Right lobe of liver (tissue), 6 donors: ENCODE data around the gene FBXL14. TPM values are rescaled to one million over a fixed set of nuclear protein-coding genes. Genes with fewer than 3 reads are reported as not detected.

Source experiments
- ATAC-seq, 4 donors: fragments of 200-7000 bp; cut with Tn5 transposase; one replicate each; pipeline ENCODE4 v1.9.1; 2020; ENCODE audit warnings: mild to moderate bottlenecking in 4 of 4, moderate library complexity in 4 of 4
- DNase-seq, 3 donors: peaks; one replicate each; pipeline ENCODE4 v3.0.0-alpha.2; 2020
- H3K27ac ChIP-seq, 3 donors: fragments of 200-600 bp; one replicate each; pipeline ENCODE4 v1.8.0; 2022
- H3K27me3 ChIP-seq, 2 donors: fragments of 200-600 bp; one replicate each; pipeline ENCODE4 v1.8.0; 2022
- H3K36me3 ChIP-seq, 4 donors: fragments of 200-600 bp; sonication (generic) in 1 of 4; one replicate each; pipeline versions ENCODE4 v1.5.1 to v1.8.0; 2017 to 2022; ENCODE audit warnings: control low read depth in 1 of 4
- H3K4me1 ChIP-seq, 4 donors: fragments of 200-600 bp; sonication (generic) in 1 of 4; one replicate each; pipeline versions ENCODE4 v1.5.1 to v1.8.0; 2017 to 2022; ENCODE audit warnings: control low read depth in 1 of 4
- H3K4me3 ChIP-seq, 3 donors: fragments of 200-600 bp; one replicate each; pipeline ENCODE4 v1.8.0; 2022
- H3K9me3 ChIP-seq, 4 donors: fragments of 200-600 bp; sonication (generic) in 1 of 4; one replicate each; pipeline versions ENCODE4 v1.5.1 to v1.8.0; 2017 to 2022; ENCODE audit warnings: control low read depth in 1 of 4
- CTCF ChIP-seq, 4 donors: fragments of 200-600 bp in 3 of 4; fragments of 450-650 bp in 1 of 4; IDR thresholded peaks; one replicate each; pipeline versions ENCODE4 v1.5.1 to v1.8.0; 2016 to 2022; ENCODE audit warnings: antibody characterized with exemption in 4 of 4, mild to moderate bottlenecking in 2 of 4
- POLR2A ChIP-seq: fragments of 450-650 bp; IDR thresholded peaks from one replicate; pipeline ENCODE4 v1.6.1; 2017; ENCODE audit warnings: antibody characterized with exemption, mild to moderate bottlenecking
- WGBS: methylation state at CpG from one replicate; pipeline ENCODE4 v1.1.6; 2018; ENCODE audit warnings: low coverage, low lambda C conversion rate; ENCODE audit not compliant: insufficient coverage; ENCODE audit errors: missing lambda C conversion rate; 5-methylcytosine and 5-hydroxymethylcytosine counted together
- intact Hi-C, 2 donors: fragments of 100-400 bp; cut with DNase I; formaldehyde crosslinking; loops; one replicate each; pipeline versions ENCODE4 v1.11.2 to v1.14.1; 2022
- total RNA-seq, 6 experiments: library from RNA; depleted of rRNA in 2 of 6; stranded (reverse); fragments of >200 nt in 2 of 6; fragmentation: NEBNext Ultra II Directional in 3 of 6; extraction: Animal tissue kit (Norgen Biotek cat#: 25700) in 3 of 6; gene quantifications; one replicate each; pipeline versions ENCODE4 v1.1.0 to v1.2.4, GENCODE V29; 2016 to 2023
- donor health status: DM: no; HTN: yes; CAD: no.
- donor health status: DM: no; HTN: no; CAD: no.
- donor health status: DM: no; HTN: no; CAD: no.
- donor health status: DM: no; HTN: yes; CAD: no.
- donor health status: DM: no; HTN: yes; CAD: no.

Gene FBXL14
- total RNA-seq, 6 experiments from 2014 or later, result 4.7 to 6.8 (median 5.4) TPM

DNA sequence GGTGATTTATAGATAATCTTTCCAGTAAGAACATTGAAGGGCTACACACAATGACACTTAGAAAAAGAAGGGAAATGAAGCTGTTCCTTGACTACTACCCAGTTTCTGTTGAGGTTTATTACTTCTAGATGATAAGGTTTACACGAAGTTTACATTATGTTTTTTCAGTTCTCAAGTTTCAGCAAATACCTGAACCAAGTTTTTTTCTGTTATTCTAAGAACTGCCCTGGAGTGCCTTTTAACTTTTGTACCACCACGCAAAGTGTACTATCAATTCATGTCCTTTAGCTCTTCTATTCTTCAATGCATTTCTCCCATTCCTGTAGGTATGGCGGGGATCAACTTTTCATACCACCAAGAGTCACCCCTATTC lies 5.8 kb downstream of the FBXL14 start:
- Histone ChIP-seq H3K9me3 (no peaks in the 10 kb centered on the region), H3K27me3 (no peaks in the 10 kb centered on the region), H3K36me3 (peaks cover 0 to 6% (median 0%) of the 10 kb centered on the region in 4 donors), H3K4me1 (peaks cover 0 to 35% (median 10%) of the 10 kb centered on the region in 4 donors), H3K27ac (no peak overlapping the region), H3K4me3 (no peak overlapping the region)
- TF ChIP-seq POLR2A (no peak), CTCF (IDR thresholded peaks at IDR 0.05) (no peak)
- no peak for ATAC-seq
- 66% methylated on average over 3 of the region's 3 CpGs for WGBS
- intact Hi-C loops, result loop anchor here in 1 of 2 donors (10.0 kb wide), 1 partner anchor 474 kb away; no protein-coding TSS in a partner anchor
- no peak for DNase-seq

DNA sequence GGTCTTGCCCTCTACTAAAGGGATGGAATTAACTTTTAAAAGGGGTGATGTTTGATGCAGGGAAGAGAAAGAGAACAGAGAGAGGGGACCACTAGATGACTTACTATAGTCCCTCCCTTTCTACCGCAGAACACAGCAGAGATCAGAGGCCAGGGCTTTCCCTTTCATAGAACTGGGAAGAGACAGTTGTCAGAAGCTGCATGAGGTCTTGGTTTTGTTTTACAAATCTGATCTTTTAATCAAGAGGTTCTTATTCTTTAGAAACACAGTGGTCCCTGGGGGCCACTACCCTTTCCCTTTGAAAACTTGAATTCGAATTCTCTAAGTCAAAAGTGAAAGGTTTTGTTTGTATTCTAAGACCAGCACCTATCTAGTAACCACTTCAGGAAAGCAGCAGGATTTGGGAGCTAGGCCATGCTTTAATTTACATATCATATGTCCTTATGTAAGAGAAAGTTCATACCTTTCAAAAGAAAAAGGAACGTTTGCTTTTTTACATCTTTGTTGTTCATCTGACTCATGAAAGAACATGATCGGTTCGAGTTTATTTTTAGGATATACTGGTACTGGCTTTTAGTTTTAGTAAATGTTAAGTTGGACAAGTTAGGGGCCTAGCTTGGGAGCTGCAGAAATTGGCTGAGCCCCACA lies 6.3 kb downstream of the FBXL14 start:
- Histone ChIP-seq H3K36me3 (peaks cover 0 to 6% (median 0%) of the 10 kb centered on the region in 4 donors), H3K9me3 (no peaks in the 10 kb centered on the region), H3K4me3 (no peak overlapping the region), H3K27me3 (no peaks in the 10 kb centered on the region), H3K27ac (no peak overlapping the region), H3K4me1 (peaks cover 0 to 30% (median 10%) of the 10 kb centered on the region in 4 donors)
- DNase-seq, result no peak
- ATAC-seq, result no peak
- intact Hi-C loops, result loop anchor here in 1 of 2 donors (10.0 kb wide), 1 partner anchor 473 kb away; no protein-coding TSS in a partner anchor
- TF ChIP-seq CTCF (IDR thresholded peaks at IDR 0.05) (no peak), POLR2A (no peak)
- WGBS, result 50% methylated on average over 5 of the region's 5 CpGs

GRCh38 chr12:1584326-1584725 lies 10.1 kb downstream of the FBXL14 start:
- Histone ChIP-seq H3K36me3 (peaks cover 0 to 6% (median 0%) of the 10 kb centered on the region in 4 donors), H3K27ac (no peak overlapping the region), H3K27me3 (no peaks in the 10 kb centered on the region), H3K4me1 (peaks cover 0 to 6% (median 0%) of the 10 kb centered on the region in 4 donors), H3K4me3 (no peak overlapping the region), H3K9me3 (no peaks in the 10 kb centered on the region)
- intact Hi-C loops, result loop anchor here in 1 of 2 donors (10.0 kb wide), 1 partner anchor 470 kb away; no protein-coding TSS in a partner anchor
- ATAC-seq (no peak), DNase-seq (no peak)
- 92% methylated on average over 2 of the region's 4 CpGs for WGBS
- TF ChIP-seq POLR2A, result no peak
- TF ChIP-seq CTCF (IDR thresholded peaks at IDR 0.05), result no peak

DNA sequence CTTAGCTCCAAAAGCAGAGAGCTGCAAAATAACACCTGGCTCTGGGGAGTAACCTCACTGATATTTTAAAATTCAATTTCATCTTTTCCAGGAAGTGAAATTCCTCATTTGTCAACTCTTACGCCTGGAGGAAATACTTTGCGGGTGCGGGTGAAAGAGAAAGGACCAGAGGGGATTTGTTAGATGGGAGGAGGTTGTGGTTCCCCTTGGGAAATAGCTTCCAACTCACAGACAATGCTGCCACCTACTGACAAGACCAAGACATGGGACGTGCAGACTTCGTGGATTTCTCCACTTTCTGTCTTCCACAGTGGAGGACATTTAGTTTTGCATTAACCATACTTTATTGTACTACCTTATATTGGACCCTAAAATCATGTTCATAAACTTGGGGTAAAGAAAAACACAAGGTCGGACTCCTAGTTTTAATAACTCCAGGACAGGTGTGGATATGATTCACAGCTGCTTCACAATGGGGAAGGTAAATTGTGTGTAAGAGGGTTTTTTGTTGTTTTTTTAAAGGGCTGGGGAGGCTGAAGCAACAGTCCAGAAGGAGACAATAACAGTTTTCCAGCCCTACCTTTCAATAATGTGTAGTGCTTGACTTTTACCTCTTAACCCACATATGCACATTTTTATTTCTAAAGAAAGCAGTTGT lies 10.8 kb downstream of the FBXL14 start:
- no peak overlapping the region for H3K27ac ChIP-seq

More for the DNA sequence above, 10.8 kb downstream of the FBXL14 start:
- no peaks in the 10 kb centered on the region for H3K27me3 ChIP-seq
- 1% methylated on average over 6 of the region's 6 CpGs for WGBS
- ATAC-seq (peak; percentile 88 to 97 (median 94)), DNase-seq (peak in 1 of 3 donors; percentile 66)
- H3K4me3 ChIP-seq, result no peak overlapping the region
- H3K36me3 ChIP-seq, result peaks cover 0 to 6% (median 0%) of the 10 kb centered on the region in 4 donors
- H3K4me1 ChIP-seq, result peaks cover 0 to 6% (median 0%) of the 10 kb centered on the region in 4 donors
- intact Hi-C loops, result loop anchor here in 1 of 2 donors (10.0 kb wide), 1 partner anchor 469 kb away; no protein-coding TSS in a partner anchor
- H3K9me3 ChIP-seq, result no peaks in the 10 kb centered on the region
- TF ChIP-seq POLR2A (no peak), CTCF (IDR thresholded peaks at IDR 0.05) (peak; percentile 87 to 94 (median 89))
